H1 (cell line): Measurements from ENCODE around the gene NRDE2. TPM values are rescaled to one million over a fixed set of nuclear protein-coding genes. Genes with fewer than 3 reads are reported as not detected.

ENCODE experiments used
- EGR1 ChIP-seq: IDR thresholded peaks from 2 replicates; pipeline ENCODE4 v1.6.1; 2011; ENCODE audit warnings: low read depth, low read length, borderline replicate concordance
- POLR2A ChIP-seq, 2 experiments: IDR thresholded peaks; 1 replicate in 1 of 2; 2 replicates in 1 of 2; pipeline ENCODE4 v1.6.1; 2011; ENCODE audit warnings: low read depth in 2 of 2, low read length in 2 of 2, mild to moderate bottlenecking in 2 of 2; ENCODE audit errors: control extremely low read depth in 1 of 2
- POLR2AphosphoS5 ChIP-seq: IDR thresholded peaks from 2 replicates; pipeline ENCODE4 v1.6.1; 2011; ENCODE audit warnings: low read depth, low read length
- SRF ChIP-seq: IDR thresholded peaks from 2 replicates; pipeline ENCODE4 v1.6.1; 2011; ENCODE audit warnings: mild to moderate bottlenecking, low read depth, low read length, moderate library complexity
- SUZ12 ChIP-seq: fragments of 200-600 bp; sonication (generic); IDR thresholded peaks from 2 replicates; pipeline ENCODE4 v1.6.1; 2012; ENCODE audit warnings: mild to moderate bottlenecking, inconsistent platforms, low read length, moderate library complexity, mixed read lengths
- TAF7 ChIP-seq: optimal IDR thresholded peaks from 2 replicates; pipeline ENCODE3; 2011; ENCODE audit warnings: low read depth, mild to moderate bottlenecking, inconsistent platforms, low read length, moderate library complexity, borderline replicate concordance
- polyA plus RNA-seq, 7 experiments: library from polyadenylated mRNA; depleted of rRNA in 3 of 7; stranded (reverse) in 5 of 7; unstranded in 2 of 7; fragments of >200 nt in 5 of 7; fragments of 200-250 nt in 2 of 7; gene quantifications; 1 replicate in 5 of 7; 2 replicates in 1 of 7; 4 replicates in 1 of 7; pipeline versions ENCODE4 v1.2.1 to v1.2.3, GENCODE V29; 2011 to 2013; ENCODE audit warnings: missing spikeins in 2 of 7, mixed read lengths in 2 of 7
- total RNA-seq: library from RNA; stranded (reverse); fragmentation: NEBNext Ultra II Directional; extraction: Animal tissue kit (Norgen Biotek cat#: 25700); gene quantifications from 2 replicates; pipeline ENCODE4 v1.2.1, GENCODE V29; 2021
- TF ChIP-seq, protein P1 (sequence below): IDR thresholded peaks from 2 replicates; pipeline ENCODE4 v1.6.1; 2011; ENCODE audit warnings: low read depth, mild to moderate bottlenecking, low read length; ENCODE audit not compliant: insufficient read depth

NRDE2 gene
- total and polyA plus RNA-seq, 2 of the 8 experiments (the other 6 are each of a cell fraction or from before 2014, with no cell fraction given), result 4.9 to 12.1 TPM

DNA sequence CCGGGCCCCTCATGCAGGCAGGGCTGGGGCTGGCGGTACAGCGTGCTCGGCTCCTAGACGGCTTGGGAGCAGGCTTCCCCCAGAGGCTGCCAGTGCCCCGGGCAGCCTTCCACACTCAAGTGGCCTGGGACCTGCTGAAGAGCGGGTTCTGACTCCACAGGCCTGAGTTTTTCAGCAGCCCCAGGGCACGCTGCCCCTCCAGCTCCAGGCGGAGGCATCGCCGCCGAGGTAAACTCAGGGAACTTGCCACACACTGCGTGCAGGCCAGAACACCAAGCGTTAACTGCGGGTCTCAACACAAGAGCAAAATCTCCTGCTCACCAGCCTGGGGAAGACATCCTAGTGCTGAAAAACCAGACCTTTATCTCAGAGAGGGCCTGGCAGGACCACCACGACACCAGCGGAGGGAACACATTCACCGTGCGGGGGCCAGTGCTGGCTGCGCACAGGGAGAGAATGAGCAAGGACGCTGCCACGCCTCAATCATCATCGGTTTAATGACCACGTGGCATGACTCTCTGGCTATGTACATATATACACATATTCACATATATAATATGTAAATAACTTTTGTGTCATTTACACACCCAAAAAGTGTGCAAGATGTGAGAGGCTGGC lies 54.1 kb downstream of the NRDE2 start (continued):
- TF ChIP-seq SUZ12, result no peak
- TF ChIP-seq TAF7, result no peak
- no peak for TF ChIP-seq SRF
- TF ChIP-seq EGR1, result no peak
- TF ChIP-seq, protein P1, sequence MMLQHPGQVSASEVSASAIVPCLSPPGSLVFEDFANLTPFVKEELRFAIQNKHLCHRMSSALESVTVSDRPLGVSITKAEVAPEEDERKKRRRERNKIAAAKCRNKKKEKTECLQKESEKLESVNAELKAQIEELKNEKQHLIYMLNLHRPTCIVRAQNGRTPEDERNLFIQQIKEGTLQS, result no peak
- TF ChIP-seq POLR2AphosphoS5, result no peak
- TF ChIP-seq POLR2A (IDR thresholded peaks at IDR 0.05; ENCODE audit: control extremely low read depth in 1 of 2, low read depth in 2 of 2, low read length in 2 of 2), result no peak
